Measurements from ENCODE around the gene RHOH. TPM values are rescaled to one million over a fixed set of nuclear protein-coding genes. Genes with fewer than 3 reads are reported as not detected.
A peak's percentile ranks its signal among the peaks of the same experiment; 100 is the strongest.
"Not testable (repeated sequence)": the region's sequence is repeated elsewhere in the genome, so short reads cannot be mapped to it uniquely, and the experiment has no call there.

RHOH gene
- total RNA-seq, 2 donors from 2014 or later: 1.3 to 1.9 TPM

- intact Hi-C loops (cut with DNase I): no loop called here
- no peak overlapping the region for H3K27ac ChIP-seq
- H3K9me3 ChIP-seq: no peaks in the 10 kb centered on the region
- DNase-seq (ENCODE audit: low spot score): no peak
- WGBS: 82% methylated on average over 8 of the region's 8 CpGs
- no peak for TF ChIP-seq CTCF (IDR thresholded peaks at IDR 0.05)
- TF ChIP-seq POLR2AphosphoS5 (IDR thresholded peaks at IDR 0.05): no peak
- TF ChIP-seq POLR2A (IDR thresholded peaks at IDR 0.05): no peak
- no peaks in the 10 kb centered on the region for H3K36me3 ChIP-seq
- H3K4me3 ChIP-seq: no peak overlapping the region
- no peaks in the 10 kb centered on the region for H3K4me1 ChIP-seq (replicated peaks)
- H3K27me3 ChIP-seq (replicated peaks; ENCODE audit: insufficient read depth): no peaks in the 10 kb centered on the region
These were observed 91.7 kb downstream of the RHOH start for GRCh38 chr4:40288566-40288965.

- H3K27ac ChIP-seq: peak overlapping the region in 1 of 2 donors; percentile 7
- intact Hi-C loops (cut with DNase I): no loop called here
- no peak overlapping the region for H3K4me3 ChIP-seq
- TF ChIP-seq POLR2AphosphoS5 (IDR thresholded peaks at IDR 0.05) (no peak), POLR2A (IDR thresholded peaks at IDR 0.05) (no peak), CTCF (IDR thresholded peaks at IDR 0.05) (no peak)
- H3K36me3 ChIP-seq: no peaks in the 10 kb centered on the region
- WGBS: 31% methylated on average over 7 of the region's 7 CpGs
- H3K9me3 ChIP-seq: no peaks in the 10 kb centered on the region
- H3K4me1 ChIP-seq (replicated peaks): no peaks in the 10 kb centered on the region
- no peak for DNase-seq (ENCODE audit: low spot score)
- H3K27me3 ChIP-seq (replicated peaks; ENCODE audit: insufficient read depth): no peaks in the 10 kb centered on the region
These were observed 92.7 kb downstream of the RHOH start for GRCh38 chr4:40289366-40290188.

- H3K9me3 ChIP-seq; DNase-seq (ENCODE audit: low spot score); H3K4me3 ChIP-seq; H3K27ac ChIP-seq; H3K27me3 ChIP-seq (replicated peaks; ENCODE audit: insufficient read depth); intact Hi-C loops (cut with DNase I); H3K36me3 ChIP-seq; H3K4me1 ChIP-seq (replicated peaks): not testable (repeated sequence)
- WGBS: 86% methylated on average over 2 of the region's 2 CpGs
These were observed 93.9 kb downstream of the RHOH start for GRCh38 chr4:40290611-40291186.

- intact Hi-C loops (cut with DNase I): no loop called here
- no peak for DNase-seq (ENCODE audit: low spot score)
- no peaks in the 10 kb centered on the region for H3K27me3 ChIP-seq (replicated peaks; ENCODE audit: insufficient read depth)
These were observed 95.5 kb downstream of the RHOH start for GRCh38 chr4:40292313-40292759.

GRCh38 chr4:40294339-40294738, 97.5 kb downstream of the RHOH start:
- Histone ChIP-seq H3K4me3 (no peak overlapping the region), H3K9me3 (no peaks in the 10 kb centered on the region), H3K4me1 (replicated peaks) (no peaks in the 10 kb centered on the region), H3K27ac (no peak overlapping the region), H3K27me3 (replicated peaks; ENCODE audit: insufficient read depth) (no peaks in the 10 kb centered on the region), H3K36me3 (no peaks in the 10 kb centered on the region)
- TF ChIP-seq POLR2A (IDR thresholded peaks at IDR 0.05) (no peak), POLR2AphosphoS5 (IDR thresholded peaks at IDR 0.05) (no peak)
- no peak for DNase-seq (ENCODE audit: low spot score)
- intact Hi-C loops (cut with DNase I): no loop called here
- WGBS: 91% methylated on average over 1 of the region's 1 CpG

More at GRCh38 chr4:40292313-40292759, 95.5 kb downstream of the RHOH start:
- 72% methylated on average over 2 of the region's 2 CpGs for WGBS
- Histone ChIP-seq H3K4me3 (no peak overlapping the region), H3K9me3 (no peaks in the 10 kb centered on the region), H3K27ac (no peak overlapping the region), H3K36me3 (no peaks in the 10 kb centered on the region), H3K4me1 (replicated peaks) (no peaks in the 10 kb centered on the region)
- TF ChIP-seq POLR2AphosphoS5 (IDR thresholded peaks at IDR 0.05) (no peak), POLR2A (IDR thresholded peaks at IDR 0.05) (no peak), CTCF (IDR thresholded peaks at IDR 0.05) (no peak)

GRCh38 chr4:40295030-40295429, 98.2 kb downstream of the RHOH start:
- DNase-seq (ENCODE audit: low spot score); H3K36me3 ChIP-seq; H3K27me3 ChIP-seq (replicated peaks; ENCODE audit: insufficient read depth); H3K27ac ChIP-seq; intact Hi-C loops (cut with DNase I); H3K4me3 ChIP-seq; H3K9me3 ChIP-seq; H3K4me1 ChIP-seq (replicated peaks): not testable (repeated sequence)
